Measurements from ENCODE around the gene NSUN4. TPM values are rescaled to one million over a fixed set of nuclear protein-coding genes. Genes with fewer than 3 reads are reported as not detected.
A peak's percentile ranks its signal among the peaks of the same experiment; 100 is the strongest.

NSUN4 gene
- 24.0 and 29.6 TPM in 2 replicates for total RNA-seq

DNA sequence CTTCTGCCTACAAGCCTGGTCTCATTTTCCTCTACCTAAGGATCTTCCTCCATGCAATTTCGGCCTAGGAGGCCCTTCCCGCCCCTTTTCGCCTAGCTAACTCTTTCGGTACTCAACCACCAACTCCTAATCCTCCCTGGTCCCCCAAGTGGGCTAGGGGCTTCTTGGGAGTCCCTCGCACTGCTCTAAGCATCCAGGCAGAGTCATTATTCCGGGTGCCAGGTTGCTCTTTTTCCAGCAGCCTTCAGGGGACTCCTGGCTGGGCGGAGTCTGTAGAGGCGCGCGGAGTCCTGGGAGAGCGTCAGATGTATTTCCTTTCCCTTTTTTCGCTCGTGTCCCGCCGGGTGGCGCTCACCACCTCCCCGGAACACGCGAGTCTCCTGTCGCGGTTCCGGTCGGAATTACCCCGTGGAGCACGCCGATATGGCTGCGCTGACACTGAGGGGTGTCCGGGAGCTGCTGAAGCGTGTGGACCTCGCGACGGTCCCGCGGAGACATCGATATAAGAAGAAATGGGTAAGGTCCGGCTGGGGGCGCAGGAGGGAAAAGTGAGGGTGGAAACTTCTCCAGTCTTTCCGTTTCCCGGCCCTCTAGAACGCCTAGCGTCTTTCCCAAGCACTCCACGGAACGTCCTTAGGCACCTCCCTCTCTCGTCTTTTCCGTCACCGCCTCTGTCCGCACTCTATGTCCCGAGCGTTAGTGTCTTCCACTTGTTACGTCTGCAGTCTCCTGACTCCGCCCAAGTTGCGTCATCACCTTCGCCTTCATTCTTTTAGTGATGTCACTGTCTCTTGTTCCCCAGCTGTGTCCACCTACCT, at the start of gene NSUN4:
Gene NSUN4 (plus strand): TSS at position 404 of the 818 bp plus-strand sequence. CDS start 20 bp downstream, at position 424.
- TF ChIP-seq, protein P1, sequence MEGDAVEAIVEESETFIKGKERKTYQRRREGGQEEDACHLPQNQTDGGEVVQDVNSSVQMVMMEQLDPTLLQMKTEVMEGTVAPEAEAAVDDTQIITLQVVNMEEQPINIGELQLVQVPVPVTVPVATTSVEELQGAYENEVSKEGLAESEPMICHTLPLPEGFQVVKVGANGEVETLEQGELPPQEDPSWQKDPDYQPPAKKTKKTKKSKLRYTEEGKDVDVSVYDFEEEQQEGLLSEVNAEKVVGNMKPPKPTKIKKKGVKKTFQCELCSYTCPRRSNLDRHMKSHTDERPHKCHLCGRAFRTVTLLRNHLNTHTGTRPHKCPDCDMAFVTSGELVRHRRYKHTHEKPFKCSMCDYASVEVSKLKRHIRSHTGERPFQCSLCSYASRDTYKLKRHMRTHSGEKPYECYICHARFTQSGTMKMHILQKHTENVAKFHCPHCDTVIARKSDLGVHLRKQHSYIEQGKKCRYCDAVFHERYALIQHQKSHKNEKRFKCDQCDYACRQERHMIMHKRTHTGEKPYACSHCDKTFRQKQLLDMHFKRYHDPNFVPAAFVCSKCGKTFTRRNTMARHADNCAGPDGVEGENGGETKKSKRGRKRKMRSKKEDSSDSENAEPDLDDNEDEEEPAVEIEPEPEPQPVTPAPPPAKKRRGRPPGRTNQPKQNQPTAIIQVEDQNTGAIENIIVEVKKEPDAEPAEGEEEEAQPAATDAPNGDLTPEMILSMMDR (IDR thresholded peaks at IDR 0.05; ENCODE audit: insufficient read depth, low read length, poor library complexity, severe bottlenecking): peak; percentile 83
- peak; percentile 76 for DNase-seq (ENCODE audit: low read depth)
- H3K36me3 ChIP-seq (ENCODE audit: control insufficient read depth, insufficient read depth, low read length): peaks cover 1% of the 10 kb centered on the region
- peak within 1 kb of the TSS; percentile 77 for H3K4me3 ChIP-seq (ENCODE audit: low read depth, low read length)
- no peaks in the 10 kb centered on the region for H3K27me3 ChIP-seq (ENCODE audit: control insufficient read depth, insufficient read depth, low read length)

DNA sequence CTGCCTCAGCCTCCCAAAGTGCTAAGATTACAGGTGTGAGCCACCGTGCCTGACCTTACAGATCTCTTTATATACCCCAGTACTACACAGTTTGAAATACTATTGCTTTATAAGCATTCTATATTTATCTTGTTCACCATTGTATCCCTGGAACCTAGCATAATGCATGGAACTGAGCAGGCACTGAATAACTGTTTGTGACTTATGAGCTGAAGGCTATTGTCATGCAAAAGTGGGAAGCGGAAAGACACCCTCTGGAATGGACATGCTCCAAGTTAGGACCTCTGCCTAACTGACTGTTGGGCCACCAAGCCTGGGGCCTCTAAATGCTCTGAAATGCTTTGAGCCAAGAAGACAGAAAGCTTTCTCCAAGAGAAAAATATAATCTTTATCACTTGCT, 45.3 kb upstream of the NSUN4 start:
- DNase-seq (ENCODE audit: low read depth): no peak
- Histone ChIP-seq H3K36me3 (ENCODE audit: control insufficient read depth, insufficient read depth, low read length) (peaks cover 4% of the 10 kb centered on the region), H3K27me3 (ENCODE audit: control insufficient read depth, insufficient read depth, low read length) (no peaks in the 10 kb centered on the region), H3K4me3 (ENCODE audit: low read depth, low read length) (no peak overlapping the region)
- TF ChIP-seq, protein P1 (IDR thresholded peaks at IDR 0.05; ENCODE audit: insufficient read depth, low read length, poor library complexity, severe bottlenecking): no peak

DNA sequence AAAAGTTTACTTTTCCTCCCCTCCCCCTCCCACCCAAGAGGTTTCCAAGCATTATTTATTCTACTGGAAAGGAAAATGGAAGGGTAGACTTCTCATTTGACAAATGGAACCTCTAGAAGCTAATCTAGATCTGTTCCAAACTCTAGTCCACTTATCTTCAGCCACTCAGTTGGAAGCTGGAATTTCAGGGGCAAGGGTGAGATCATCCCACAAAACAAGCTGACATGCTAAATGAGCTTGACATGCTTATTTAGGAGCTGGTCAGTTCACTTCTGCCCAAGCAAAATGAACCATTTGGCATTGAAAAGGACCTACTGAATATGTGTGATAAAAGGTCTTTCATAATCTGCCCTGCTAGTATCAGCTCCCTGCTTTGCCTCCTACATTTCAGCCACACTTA, 42.2 kb upstream of the NSUN4 start:
- Histone ChIP-seq H3K36me3 (ENCODE audit: control insufficient read depth, insufficient read depth, low read length) (peaks cover 4% of the 10 kb centered on the region), H3K27me3 (ENCODE audit: control insufficient read depth, insufficient read depth, low read length) (no peaks in the 10 kb centered on the region), H3K4me3 (ENCODE audit: low read depth, low read length) (no peak overlapping the region)
- DNase-seq (ENCODE audit: low read depth): no peak
- TF ChIP-seq, protein P1 (IDR thresholded peaks at IDR 0.05; ENCODE audit: insufficient read depth, low read length, poor library complexity, severe bottlenecking): no peak

DNA sequence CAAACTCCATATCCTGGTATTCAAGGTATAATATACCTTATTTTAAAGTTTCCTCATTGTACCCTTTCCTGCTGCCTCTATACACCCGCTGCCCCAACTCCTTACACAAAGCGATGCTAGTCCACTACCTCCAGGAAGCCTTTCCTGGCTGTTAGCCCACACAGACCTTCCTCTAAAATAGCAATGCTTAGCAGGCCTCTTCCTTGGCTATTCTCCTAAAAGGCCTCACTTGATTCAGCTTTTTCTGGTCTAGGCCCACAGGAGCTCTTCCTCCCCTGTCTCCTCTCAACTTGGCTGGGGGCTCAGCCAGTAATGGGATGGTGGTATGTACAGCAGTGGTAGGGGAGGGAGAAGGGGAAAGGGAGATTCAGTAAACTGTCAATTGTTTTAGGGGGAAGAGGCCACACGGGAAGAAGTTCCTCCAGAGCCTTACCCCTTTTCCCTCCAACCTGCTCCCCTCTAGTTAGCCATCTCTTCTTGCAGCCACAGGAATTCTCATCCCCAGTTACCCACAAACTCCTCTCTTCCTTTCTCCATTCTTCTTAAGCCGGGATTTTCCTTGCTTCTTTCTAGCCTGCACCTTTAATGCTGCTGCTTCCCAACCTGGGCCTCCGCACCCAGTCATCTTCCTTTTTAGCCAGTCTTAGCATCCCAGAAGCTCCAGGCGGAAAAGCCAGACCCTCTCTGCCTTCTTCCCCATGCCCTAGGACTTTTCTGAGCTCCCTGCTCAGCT, 39.8 kb upstream of the NSUN4 start:
- TF ChIP-seq, protein P1 (IDR thresholded peaks at IDR 0.05; ENCODE audit: insufficient read depth, low read length, poor library complexity, severe bottlenecking): no peak
- Histone ChIP-seq H3K36me3 (ENCODE audit: control insufficient read depth, insufficient read depth, low read length) (peaks cover 4% of the 10 kb centered on the region), H3K27me3 (ENCODE audit: control insufficient read depth, insufficient read depth, low read length) (no peaks in the 10 kb centered on the region), H3K4me3 (ENCODE audit: low read depth, low read length) (peak overlapping the region; percentile 74)
- DNase-seq (ENCODE audit: low read depth): no peak

DNA sequence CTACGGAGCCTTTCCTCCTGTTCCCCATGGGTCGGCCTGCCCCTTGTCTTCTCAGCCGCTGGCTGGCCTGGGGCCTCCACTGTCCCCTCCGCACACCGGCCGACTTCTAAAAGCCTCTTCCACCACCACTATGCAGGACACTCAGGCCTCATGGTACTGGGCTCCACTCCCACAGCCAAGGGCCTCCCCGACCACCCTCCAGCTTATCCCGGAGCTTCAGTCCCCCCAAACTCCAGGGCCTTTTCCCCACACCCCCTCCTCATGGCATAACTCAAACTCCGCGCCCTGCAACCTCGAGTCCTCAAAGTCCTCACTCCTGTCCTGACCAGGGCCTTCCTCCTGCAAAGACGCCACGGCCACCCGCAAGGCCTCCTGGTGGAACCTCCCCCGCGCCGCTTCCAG, 39.2 kb upstream of the NSUN4 start:
- DNase-seq (ENCODE audit: low read depth): no peak
- TF ChIP-seq, protein P1 (IDR thresholded peaks at IDR 0.05; ENCODE audit: insufficient read depth, low read length, poor library complexity, severe bottlenecking): no peak
- peak overlapping the region; percentile 74 for H3K4me3 ChIP-seq (ENCODE audit: low read depth, low read length)
- no peaks in the 10 kb centered on the region for H3K27me3 ChIP-seq (ENCODE audit: control insufficient read depth, insufficient read depth, low read length)
- H3K36me3 ChIP-seq (ENCODE audit: control insufficient read depth, insufficient read depth, low read length): peaks cover 4% of the 10 kb centered on the region

Data from kidney epithelial cell (primary cell).